GM23338 (cell line): ENCODE results near the gene RNF130. TPM values are rescaled to one million over a fixed set of nuclear protein-coding genes. Genes with fewer than 3 reads are reported as not detected.
A peak's percentile ranks its signal among the peaks of the same experiment; 100 is the strongest.

ENCODE experiments used
- ATAC-seq: fragments of 200-7000 bp; cut with Tn5 transposase; 3 replicates; pipeline ENCODE4 v1.9.1; 2020
- DNase-seq: peaks from one replicate; pipeline ENCODE4 v3.0.0-alpha.2; 2015; ENCODE audit warnings: low spot score
- H2AFZ ChIP-seq: fragments of 200-600 bp; sonication (generic); 2 replicates; pipeline ENCODE4 v1.8.0; 2016; ENCODE audit warnings: antibody characterized with exemption, mild to moderate bottlenecking, moderate library complexity
- H3F3A ChIP-seq: fragments of 200-600 bp; sonication (generic); replicated peaks from 2 replicates; pipeline ENCODE4 v1.8.0; 2017; ENCODE audit warnings: antibody characterized with exemption, mixed run types, low read depth
- H3K27ac ChIP-seq: fragments of 200-600 bp; sonication (generic); 2 replicates; pipeline ENCODE4 v1.6.1; 2016; ENCODE audit warnings: low read depth
- H3K27me3 ChIP-seq: fragments of 200-600 bp; sonication (generic); 2 replicates; pipeline ENCODE4 v1.8.0; 2016; ENCODE audit warnings: mild to moderate bottlenecking, mixed run types, moderate library complexity; ENCODE audit not compliant: insufficient read depth
- H3K36me3 ChIP-seq: fragments of 200-600 bp; sonication (generic); 2 replicates; pipeline ENCODE4 v1.8.0; 2016; ENCODE audit warnings: mild to moderate bottlenecking; ENCODE audit not compliant: insufficient read depth
- H3K4me1 ChIP-seq: fragments of 200-600 bp; sonication (generic); 2 replicates; pipeline ENCODE4 v1.8.0; 2016; ENCODE audit warnings: mild to moderate bottlenecking, moderate library complexity; ENCODE audit not compliant: insufficient read depth
- H3K4me2 ChIP-seq: fragments of 200-600 bp; sonication (generic); 2 replicates; pipeline ENCODE4 v1.7.1; 2017; ENCODE audit warnings: mixed run types
- H3K4me3 ChIP-seq: fragments of 200-600 bp; sonication (generic); 2 replicates; pipeline ENCODE4 v1.6.1; 2016; ENCODE audit warnings: mixed run types
- H3K79me2 ChIP-seq: fragments of 200-600 bp; sonication (generic); replicated peaks from 2 replicates; pipeline ENCODE4 v1.8.0; 2017; ENCODE audit warnings: mild to moderate bottlenecking; ENCODE audit not compliant: insufficient read depth
- H3K9me2 ChIP-seq: fragments of 200-600 bp; sonication (generic); 2 replicates; pipeline ENCODE4 v1.8.0; 2017; ENCODE audit not compliant: insufficient read depth
- H4K20me1 ChIP-seq: fragments of 200-600 bp; sonication (generic); replicated peaks from 2 replicates; pipeline ENCODE4 v1.8.0; 2017; ENCODE audit warnings: mild to moderate bottlenecking; ENCODE audit not compliant: insufficient read depth
- H3K27ac Mint-ChIP-seq: 2 replicates; pipeline ENCODE4 v1.8.0; 2020; ENCODE audit warnings: inconsistent platforms, mild to moderate bottlenecking, moderate library complexity, mixed read lengths
- H3K27me3 Mint-ChIP-seq: 3 replicates; pipeline ENCODE4 v1.8.0; 2022; ENCODE audit warnings: low read depth, mild to moderate bottlenecking, moderate library complexity, mixed read lengths, inconsistent platforms; ENCODE audit not compliant: insufficient read depth, poor library complexity
- H3K36me3 Mint-ChIP-seq: 3 replicates; pipeline ENCODE4 v1.8.0; 2021; ENCODE audit warnings: low read depth, mild to moderate bottlenecking, inconsistent platforms, moderate library complexity, mixed read lengths
- H3K4me1 Mint-ChIP-seq: 3 replicates; pipeline ENCODE4 v1.8.0; 2020; ENCODE audit warnings: mild to moderate bottlenecking, inconsistent platforms, mixed read lengths
- H3K4me3 Mint-ChIP-seq: 3 replicates; pipeline ENCODE4 v1.8.0; 2021; ENCODE audit warnings: moderate library complexity, mild to moderate bottlenecking, inconsistent platforms, mixed read lengths
- H3K9me3 Mint-ChIP-seq: 3 replicates; pipeline ENCODE4 v1.8.0; 2020; ENCODE audit warnings: moderate library complexity, mild to moderate bottlenecking, inconsistent platforms, mixed read lengths
- CTCF ChIP-seq, 2 experiments: fragments of 200-600 bp in 1 of 2; sonication (generic) in 1 of 2; conservative IDR thresholded peaks; 2 replicates each; pipeline versions ENCODE4 v1.5.1 to v1.6.1; 2016 to 2017; ENCODE audit warnings: antibody characterized with exemption in 2 of 2, low read depth in 2 of 2, mild to moderate bottlenecking in 2 of 2, moderate library complexity in 1 of 2
- REST ChIP-seq: IDR thresholded peaks from one replicate; pipeline ENCODE4 v1.6.1; 2018; ENCODE audit warnings: antibody characterized with exemption; ENCODE audit not compliant: unreplicated experiment
- ZNF114 ChIP-seq: fragments of 250-450 bp; sonication (Bioruptor Pico); IDR thresholded peaks from 2 replicates; pipeline ENCODE4 v1.5.0; 2020; ENCODE audit warnings: mild to moderate bottlenecking, moderate library complexity
- polyA plus RNA-seq: library from polyadenylated mRNA; unstranded; fragments of >200 nt; fragmentation: Nextera tagmentation; extraction: Ambion mirVana; gene quantifications from 2 replicates; pipeline ENCODE4 v1.2.1, GENCODE V29; 2016
- total RNA-seq: library from RNA; depleted of rRNA; stranded (reverse); fragments of >200 nt; shearing (Covaris generic); gene quantifications from 2 replicates; pipeline ENCODE4 v1.2.3, GENCODE V29; 2014
- TF ChIP-seq, protein P1 (sequence below): fragments of 250-450 bp; sonication (Bioruptor Pico); IDR thresholded peaks from 2 replicates; pipeline ENCODE4 v1.5.0; 2020; ENCODE audit warnings: mild to moderate bottlenecking, moderate library complexity
- TF ChIP-seq, protein P2 (sequence below): IDR thresholded peaks from 2 replicates; pipeline ENCODE4 v1.6.1; 2016; ENCODE audit warnings: antibody characterized with exemption

RNF130 gene
- total and polyA plus RNA-seq, 2 experiments from 2014 or later: 60.1 to 97.3 TPM

- TF ChIP-seq REST (no peak), ZNF114 (no peak)
- TF ChIP-seq, protein P1, sequence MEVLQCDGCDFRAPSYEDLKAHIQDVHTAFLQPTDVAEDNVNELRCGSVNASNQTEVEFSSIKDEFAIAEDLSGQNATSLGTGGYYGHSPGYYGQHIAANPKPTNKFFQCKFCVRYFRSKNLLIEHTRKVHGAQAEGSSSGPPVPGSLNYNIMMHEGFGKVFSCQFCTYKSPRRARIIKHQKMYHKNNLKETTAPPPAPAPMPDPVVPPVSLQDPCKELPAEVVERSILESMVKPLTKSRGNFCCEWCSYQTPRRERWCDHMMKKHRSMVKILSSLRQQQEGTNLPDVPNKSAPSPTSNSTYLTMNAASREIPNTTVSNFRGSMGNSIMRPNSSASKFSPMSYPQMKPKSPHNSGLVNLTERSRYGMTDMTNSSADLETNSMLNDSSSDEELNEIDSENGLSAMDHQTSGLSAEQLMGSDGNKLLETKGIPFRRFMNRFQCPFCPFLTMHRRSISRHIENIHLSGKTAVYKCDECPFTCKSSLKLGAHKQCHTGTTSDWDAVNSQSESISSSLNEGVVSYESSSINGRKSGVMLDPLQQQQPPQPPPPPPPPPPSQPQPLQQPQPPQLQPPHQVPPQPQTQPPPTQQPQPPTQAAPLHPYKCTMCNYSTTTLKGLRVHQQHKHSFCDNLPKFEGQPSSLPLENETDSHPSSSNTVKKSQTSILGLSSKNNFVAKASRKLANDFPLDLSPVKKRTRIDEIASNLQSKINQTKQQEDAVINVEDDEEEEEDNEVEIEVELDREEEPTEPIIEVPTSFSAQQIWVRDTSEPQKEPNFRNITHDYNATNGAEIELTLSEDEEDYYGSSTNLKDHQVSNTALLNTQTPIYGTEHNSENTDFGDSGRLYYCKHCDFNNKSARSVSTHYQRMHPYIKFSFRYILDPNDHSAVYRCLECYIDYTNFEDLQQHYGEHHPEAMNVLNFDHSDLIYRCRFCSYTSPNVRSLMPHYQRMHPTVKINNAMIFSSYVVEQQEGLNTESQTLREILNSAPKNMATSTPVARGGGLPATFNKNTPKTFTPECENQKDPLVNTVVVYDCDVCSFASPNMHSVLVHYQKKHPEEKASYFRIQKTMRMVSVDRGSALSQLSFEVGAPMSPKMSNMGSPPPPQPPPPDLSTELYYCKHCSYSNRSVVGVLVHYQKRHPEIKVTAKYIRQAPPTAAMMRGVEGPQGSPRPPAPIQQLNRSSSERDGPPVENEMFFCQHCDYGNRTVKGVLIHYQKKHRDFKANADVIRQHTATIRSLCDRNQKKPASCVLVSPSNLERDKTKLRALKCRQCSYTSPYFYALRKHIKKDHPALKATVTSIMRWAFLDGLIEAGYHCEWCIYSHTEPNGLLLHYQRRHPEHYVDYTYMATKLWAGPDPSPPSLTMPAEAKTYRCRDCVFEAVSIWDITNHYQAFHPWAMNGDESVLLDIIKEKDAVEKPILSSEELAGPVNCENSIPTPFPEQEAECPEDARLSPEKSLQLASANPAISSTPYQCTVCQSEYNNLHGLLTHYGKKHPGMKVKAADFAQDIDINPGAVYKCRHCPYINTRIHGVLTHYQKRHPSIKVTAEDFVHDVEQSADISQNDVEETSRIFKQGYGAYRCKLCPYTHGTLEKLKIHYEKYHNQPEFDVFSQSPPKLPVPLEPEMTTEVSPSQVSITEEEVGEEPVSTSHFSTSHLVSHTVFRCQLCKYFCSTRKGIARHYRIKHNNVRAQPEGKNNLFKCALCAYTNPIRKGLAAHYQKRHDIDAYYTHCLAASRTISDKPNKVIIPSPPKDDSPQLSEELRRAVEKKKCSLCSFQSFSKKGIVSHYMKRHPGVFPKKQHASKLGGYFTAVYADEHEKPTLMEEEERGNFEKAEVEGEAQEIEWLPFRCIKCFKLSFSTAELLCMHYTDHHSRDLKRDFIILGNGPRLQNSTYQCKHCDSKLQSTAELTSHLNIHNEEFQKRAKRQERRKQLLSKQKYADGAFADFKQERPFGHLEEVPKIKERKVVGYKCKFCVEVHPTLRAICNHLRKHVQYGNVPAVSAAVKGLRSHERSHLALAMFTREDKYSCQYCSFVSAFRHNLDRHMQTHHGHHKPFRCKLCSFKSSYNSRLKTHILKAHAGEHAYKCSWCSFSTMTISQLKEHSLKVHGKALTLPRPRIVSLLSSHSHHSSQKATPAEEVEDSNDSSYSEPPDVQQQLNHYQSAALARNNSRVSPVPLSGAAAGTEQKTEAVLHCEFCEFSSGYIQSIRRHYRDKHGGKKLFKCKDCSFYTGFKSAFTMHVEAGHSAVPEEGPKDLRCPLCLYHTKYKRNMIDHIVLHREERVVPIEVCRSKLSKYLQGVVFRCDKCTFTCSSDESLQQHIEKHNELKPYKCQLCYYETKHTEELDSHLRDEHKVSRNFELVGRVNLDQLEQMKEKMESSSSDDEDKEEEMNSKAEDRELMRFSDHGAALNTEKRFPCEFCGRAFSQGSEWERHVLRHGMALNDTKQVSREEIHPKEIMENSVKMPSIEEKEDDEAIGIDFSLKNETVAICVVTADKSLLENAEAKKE: no peak
These were observed 152.6 kb downstream of the RNF130 start (continued) for GRCh38 chr5:179918742-179919486.

DNA sequence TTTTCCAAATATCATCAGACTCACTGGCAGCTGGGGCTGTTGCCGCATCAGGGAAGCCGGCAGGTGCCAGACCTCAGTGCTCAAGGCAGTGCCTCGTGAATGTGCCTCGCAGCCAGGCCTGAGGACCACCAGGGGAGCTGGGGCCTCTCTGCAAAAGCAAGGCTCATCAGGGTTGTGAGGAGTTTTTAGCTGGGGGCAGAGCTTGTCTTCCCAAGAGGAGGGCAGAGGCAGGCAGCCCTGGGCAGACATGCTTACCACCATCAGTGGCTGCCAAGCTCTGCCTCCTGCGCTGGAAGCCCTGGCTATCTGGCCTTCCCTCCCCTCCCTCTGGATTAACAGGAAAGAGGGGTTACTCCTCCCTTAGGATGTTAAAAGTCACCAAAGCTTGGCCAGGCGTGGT is 155.0 kb downstream of the RNF130 start:
- Histone ChIP-seq H3K36me3 (no peaks in the 10 kb centered on the region), H3K9me2 (no peaks in the 10 kb centered on the region), H3F3A (no peaks in the 10 kb centered on the region), H2AFZ (no peak overlapping the region), H3K27me3 (no peaks in the 10 kb centered on the region), H3K4me3 (no peak overlapping the region), H3K27ac (no peak overlapping the region), H3K4me2 (no peak overlapping the region), H4K20me1 (no peaks in the 10 kb centered on the region), H3K4me1 (peaks cover 6% of the 10 kb centered on the region), H3K79me2 (no peaks in the 10 kb centered on the region)
- peak; percentile 59 for ATAC-seq
- no peak overlapping the region for H3K27ac Mint-ChIP-seq
- DNase-seq: peak; percentile 22
- H3K36me3 Mint-ChIP-seq: no peaks in the 10 kb centered on the region
- H3K27me3 Mint-ChIP-seq: peaks cover 14% of the 10 kb centered on the region
- no peak overlapping the region for H3K4me3 Mint-ChIP-seq
- H3K4me1 Mint-ChIP-seq: peaks cover 34% of the 10 kb centered on the region
- H3K9me3 Mint-ChIP-seq: no peaks in the 10 kb centered on the region; the same call in 2 of the 3 replicates
- TF ChIP-seq ZNF114 (no peak), CTCF (conservative IDR thresholded peaks at IDR 0.05; ENCODE audit: low read depth in 2 of 2) (no peak)
- TF ChIP-seq, protein P2, sequence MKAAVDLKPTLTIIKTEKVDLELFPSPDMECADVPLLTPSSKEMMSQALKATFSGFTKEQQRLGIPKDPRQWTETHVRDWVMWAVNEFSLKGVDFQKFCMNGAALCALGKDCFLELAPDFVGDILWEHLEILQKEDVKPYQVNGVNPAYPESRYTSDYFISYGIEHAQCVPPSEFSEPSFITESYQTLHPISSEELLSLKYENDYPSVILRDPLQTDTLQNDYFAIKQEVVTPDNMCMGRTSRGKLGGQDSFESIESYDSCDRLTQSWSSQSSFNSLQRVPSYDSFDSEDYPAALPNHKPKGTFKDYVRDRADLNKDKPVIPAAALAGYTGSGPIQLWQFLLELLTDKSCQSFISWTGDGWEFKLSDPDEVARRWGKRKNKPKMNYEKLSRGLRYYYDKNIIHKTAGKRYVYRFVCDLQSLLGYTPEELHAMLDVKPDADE: no peak
